Measurements from ENCODE around the gene DCPS.
"Not testable (repeated sequence)": the region's sequence is repeated elsewhere in the genome, so short reads cannot be mapped to it uniquely, and the experiment has no call there.

The DCPS gene

DNA sequence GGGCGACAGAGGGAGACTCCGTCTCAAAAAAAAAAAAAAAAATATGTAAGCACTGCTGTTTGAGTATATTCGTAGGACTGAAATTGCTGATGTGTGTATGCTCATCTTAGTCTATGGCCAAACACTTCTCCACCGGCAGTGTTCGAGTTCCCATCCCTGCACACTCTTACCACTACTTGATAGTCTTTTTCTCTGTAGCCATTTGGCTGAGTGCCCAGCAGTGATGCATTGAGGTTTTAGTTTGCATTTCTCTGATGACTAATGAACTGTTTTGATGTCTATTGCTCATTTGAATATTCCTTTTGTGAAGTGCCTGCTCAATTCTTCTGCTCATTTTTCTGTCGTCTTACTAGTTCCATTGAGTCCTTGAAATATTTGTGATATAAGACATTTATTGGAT, 19.0 kb upstream of the DCPS start:
- FAIRE-seq (peak; percentile 84), DNase-seq (ENCODE audit: low spot score) (peak; percentile 78)

DNA sequence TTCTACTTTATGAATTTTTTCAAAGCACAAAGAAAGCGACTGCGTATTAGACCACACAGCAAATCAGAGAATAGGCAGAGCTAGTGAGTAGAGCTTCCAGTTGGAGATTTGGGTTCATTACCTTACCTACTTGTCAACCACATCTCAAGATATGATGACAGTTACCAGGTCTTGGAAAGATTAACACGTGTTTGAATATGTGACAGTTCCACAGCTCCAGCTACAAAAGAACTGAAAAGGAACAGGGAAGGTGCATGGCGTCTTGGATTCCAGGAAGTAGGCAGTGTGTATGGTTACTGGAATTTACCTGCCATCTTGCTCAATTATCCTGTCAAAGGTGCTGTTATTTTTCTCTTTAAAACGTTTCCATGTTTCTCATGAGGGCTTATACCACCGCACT, 15.6 kb upstream of the DCPS start:
- FAIRE-seq (no peak), DNase-seq (ENCODE audit: low spot score) (no peak)

DNA sequence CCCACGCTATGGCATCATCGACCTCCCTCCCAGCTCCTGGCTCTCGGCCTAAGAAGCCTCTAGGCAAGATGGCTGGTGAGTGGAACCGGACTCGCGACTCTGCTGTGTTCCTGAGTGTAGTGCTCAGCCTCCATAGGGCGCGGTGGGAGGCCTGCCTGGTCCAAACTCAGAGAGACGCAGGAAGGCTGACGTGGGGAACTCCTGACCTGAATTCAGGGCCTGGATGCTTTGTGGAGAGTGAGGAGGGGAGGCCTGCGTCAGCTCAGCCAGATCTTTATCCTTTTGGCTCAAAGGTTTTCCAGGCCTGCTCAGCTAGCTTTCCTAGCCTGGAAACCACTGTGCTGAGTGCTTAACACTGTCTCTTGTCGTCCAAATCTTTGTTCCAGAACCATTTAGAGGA, 13.0 kb upstream of the DCPS start:
- no peak for FAIRE-seq
- no peak for DNase-seq (ENCODE audit: low spot score)

DNA sequence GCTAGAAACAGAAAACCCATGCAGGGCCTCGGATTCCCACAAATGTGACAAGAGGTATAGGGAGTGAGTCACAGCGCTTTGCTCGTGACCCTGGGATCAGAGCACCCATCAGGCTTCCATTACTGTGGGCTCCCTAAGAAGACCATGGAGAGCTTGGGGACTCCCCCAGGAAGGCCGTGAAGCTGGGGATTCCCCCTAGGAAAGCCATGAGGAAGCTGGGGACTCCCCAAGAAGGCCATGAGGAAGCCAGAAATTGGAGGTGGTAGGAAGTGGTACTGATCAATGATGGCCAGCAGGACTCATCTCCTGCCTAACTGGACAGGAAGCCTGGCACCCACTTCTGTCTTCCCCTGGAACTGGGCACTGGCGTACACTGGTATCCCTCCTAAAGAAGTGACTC, 10.1 kb upstream of the DCPS start:
- DNase-seq (ENCODE audit: low spot score): no peak
- no peak for FAIRE-seq

DNA sequence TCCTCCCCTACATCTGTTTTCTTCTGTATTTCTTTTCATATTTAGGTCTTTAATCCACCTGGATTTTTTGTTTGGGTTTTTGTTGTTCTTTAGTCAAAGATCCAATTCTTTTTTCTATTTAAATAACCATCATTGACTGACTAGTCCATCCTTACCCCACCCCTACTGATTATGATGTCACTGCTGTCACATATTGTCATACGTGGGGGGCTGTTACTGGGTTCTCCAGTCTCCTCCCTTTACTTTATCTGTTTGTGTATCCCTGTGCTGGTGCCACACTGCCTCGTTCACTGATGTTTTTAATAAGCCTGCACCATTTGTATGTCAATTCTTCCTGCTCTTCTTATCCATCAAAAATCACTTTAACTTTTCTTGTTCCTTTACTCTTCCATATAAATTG, 6.9 kb upstream of the DCPS start:
- FAIRE-seq (no peak), DNase-seq (ENCODE audit: low spot score) (no peak)

DNA sequence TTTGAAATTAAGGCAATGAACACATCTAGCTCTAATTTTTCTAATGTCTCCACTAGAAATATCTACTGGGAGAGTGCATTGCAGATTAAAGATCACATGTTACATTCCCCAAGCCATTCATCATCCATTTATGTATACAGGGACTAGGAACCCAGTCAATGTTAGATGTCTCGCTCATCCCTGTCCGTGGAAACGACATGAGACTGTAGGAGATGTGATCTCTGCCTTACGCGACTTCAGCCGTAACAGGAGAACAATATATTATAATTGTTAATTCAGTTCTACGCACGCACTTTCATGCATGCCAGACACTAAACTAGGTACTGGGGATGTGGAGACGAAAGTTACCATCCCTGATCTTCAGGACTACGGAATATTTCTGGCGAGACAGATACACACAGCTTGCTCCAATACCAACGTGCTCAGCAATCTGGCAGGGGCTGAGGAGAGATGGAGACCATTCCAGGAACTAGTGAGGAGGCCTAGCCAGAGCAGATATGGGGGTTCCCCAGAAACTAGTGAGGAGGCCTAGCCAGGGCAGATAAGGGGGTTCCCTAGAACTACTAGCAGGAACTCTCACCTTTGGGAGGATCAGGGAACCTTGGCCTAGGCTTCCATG, 706 bp downstream of the DCPS start:
- no peak for FAIRE-seq
- DNase-seq (ENCODE audit: low spot score): peak; percentile 6

DNA sequence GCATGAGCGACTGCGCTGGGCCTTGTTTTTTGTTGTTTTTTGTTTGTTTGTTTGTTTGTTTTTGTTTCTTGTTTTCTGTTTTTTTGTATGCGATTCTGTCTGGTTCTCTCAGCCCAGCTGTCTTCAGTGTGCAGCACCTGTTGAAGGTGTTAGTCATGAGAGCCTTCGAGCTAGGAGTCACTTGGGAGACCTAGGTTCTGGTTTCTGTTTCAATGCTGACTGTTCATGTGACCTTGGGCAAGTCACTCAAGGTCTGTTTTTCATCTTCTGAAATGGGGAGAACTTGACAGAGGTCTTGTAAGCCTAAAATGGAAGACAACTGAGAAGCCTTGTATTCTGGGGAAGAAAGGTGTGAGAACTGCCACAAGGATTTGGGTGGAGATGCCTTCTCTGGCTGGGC, 1.8 kb downstream of the DCPS start:
- DNase-seq (ENCODE audit: low spot score) (no peak), FAIRE-seq (no peak)

DNA sequence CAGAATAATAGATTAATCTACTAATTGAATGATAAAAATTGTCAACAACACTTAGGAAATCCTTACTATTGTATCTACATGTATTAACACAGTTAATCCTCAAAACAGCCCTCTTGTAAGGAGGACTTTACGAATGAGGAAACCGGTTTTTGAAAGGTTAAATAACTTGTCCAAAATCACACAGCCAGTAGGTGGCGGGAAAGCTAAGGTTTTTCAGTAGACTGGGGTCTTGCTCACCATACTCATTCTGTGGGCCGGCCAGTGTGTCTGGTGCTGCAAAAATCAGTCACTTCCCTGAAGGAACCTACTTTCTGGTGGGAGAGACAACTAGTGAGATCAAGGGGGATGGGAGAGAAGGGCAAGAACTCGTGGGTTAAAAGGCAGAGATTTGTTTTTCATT, 3.8 kb downstream of the DCPS start:
- FAIRE-seq (no peak), DNase-seq (ENCODE audit: low spot score) (no peak)

DNA sequence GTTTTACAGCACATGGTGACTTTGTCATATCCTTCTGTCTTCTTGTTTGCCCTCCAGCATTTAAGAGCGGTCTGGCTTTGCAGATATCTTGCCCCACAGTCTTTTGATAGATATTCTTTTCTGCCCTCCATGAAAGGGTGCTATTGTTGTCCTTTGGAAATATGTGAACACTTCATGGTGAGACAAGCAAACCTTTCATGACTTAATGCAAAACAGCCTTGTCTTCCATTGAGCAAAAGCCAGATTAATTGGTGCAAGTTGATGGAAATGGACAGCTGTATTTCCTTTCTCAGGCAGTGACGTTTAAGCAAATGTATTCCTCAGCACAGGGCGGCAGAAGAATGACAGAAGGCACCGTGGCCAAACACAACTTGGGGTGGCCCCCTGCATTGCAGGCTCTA, 4.4 kb downstream of the DCPS start:
- FAIRE-seq (no peak), DNase-seq (ENCODE audit: low spot score) (no peak)

DNA sequence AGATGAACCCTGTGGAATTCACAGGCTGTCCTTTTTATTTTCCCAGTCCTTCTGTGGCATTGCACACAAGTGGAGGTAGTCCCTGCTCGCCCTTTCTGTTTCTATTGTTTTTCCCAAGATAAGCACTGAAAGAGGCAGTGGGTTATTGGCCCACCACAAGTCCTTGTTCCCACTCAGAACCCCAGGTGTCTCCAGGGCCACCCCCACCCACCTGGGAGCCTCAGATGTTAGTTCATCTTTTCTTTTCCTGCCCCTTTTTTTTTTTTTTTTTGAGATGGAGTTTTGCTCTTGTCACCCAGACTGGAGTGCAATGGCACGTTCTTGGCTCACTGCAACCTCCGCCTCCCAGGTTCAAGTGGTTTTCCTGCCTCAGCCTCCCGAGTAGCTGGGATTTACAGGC, 4.9 kb downstream of the DCPS start:
- not testable (repeated sequence) for DNase-seq (ENCODE audit: low spot score); FAIRE-seq

DNA sequence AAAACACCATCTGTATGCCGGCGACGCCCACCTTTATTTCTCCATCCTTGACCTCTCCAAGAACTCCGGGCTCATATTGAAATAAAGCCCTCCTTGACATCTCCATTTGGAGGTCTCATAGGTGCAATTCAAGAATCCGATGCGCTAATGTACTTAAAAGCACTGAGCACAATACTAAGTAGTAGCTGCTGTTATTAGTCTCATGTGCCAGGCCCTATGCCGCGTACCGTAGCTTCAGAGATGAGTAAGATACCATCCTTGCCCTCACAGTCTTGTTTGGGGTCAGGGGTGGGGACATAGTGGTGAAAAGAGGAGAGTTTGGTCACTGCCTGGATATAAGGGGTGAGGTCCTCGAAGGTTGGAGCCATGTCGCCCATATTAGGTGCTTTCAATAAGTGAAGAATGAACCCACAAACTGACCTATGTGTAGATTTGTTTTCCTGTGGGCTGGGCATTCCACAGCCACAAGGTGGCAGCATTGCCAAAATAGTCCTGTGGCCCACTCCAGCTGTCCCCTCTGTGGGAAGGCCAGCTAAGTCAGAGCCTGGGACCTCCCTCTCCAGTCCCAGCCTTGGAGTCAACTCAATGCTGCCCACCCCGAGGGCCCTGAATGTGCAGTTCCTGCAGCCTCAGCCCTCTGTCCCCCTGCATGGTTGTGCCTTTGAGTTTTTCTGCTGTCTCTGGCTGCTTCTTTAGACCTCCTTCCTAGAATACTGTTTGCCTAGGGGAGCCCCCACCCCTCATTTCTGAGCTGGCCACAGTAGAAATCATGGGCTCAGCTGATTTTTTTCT, 6.5 kb downstream of the DCPS start:
- DNase-seq (ENCODE audit: low spot score): peak; percentile 39
- FAIRE-seq: no peak

DNA sequence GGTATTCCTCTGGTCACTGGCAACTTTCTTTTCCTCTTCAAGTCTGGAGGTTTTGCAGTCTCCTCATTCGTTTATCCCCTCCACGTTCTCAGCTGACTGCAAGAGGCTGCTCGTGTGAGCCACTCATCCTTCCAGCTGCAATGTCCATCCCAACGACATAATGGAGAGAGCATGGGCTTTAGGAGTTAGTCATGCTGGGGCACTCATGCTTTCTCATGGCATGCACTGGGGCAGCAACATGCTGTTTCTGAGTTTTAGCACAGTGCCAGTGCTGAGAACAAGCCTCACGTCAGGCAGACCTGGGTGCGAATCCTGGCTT, 7.1 kb downstream of the DCPS start:
- no peak for FAIRE-seq

DNA sequence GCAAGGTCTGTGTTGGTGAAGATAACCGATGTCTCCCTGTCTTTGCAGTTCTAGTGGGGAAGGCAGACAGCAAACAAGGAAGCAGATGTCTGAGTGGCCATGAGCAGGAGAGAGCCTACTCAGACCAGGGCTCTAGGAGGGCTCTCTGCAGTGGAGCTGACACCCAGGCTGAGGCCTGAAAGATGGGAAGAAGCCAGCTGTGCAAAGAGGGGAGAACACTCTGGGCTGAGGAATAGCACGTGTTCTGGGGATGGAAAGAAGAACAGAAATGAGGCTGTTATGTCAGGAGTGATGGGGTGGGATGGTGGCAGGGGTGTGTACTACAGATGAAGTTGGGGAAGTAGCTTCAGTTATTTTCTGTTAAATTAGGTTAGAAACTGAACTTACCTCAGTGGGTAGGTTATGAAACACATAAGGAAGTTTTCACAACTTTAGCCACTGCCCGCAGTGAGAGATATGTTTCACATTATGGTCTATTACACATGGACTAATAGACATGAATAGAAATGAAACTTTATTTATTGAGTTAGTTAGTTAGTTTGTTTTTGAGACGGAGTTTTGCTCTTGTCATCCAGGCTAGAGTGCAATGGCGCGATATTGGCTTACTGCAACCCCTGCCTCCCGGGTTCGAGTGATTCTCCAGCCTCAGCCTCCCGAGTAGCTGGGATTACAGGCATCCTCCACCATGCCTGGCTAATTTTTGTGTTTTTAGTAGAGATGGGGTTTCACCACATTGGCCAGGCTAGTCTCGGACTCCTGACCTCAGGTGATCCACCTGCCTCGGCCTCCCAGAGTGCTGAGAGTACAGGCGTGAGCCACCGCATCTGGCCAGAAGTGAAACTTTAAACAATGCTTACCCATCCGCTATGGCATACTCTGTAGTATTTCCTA, 7.8 kb downstream of the DCPS start:
- DNase-seq (ENCODE audit: low spot score): no peak
- no peak for FAIRE-seq

More for the DNA sequence above, 7.1 kb downstream of the DCPS start:
- DNase-seq (ENCODE audit: low spot score): no peak

DNA sequence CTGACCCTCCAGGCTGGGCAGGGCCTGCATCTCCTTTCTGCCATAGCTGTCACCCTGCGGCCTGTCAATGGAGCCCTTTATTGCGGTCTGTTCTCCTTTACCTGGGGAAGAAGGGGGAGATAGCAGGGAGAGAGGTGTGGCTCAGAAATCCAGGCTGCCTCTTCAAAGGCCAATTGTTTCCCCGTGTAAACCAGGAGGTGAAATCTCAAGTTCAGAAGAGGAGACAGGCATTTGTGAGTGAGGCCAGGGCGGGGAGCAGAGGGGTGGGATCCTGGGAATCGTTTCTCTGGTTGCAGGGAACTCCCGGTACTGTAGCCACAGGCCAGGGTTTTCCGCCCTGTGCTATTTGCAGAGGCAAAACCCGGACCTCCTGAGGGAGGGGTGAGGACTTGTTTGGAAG, 9.1 kb downstream of the DCPS start:
- no peak for FAIRE-seq
- no peak for DNase-seq (ENCODE audit: low spot score)

DNA sequence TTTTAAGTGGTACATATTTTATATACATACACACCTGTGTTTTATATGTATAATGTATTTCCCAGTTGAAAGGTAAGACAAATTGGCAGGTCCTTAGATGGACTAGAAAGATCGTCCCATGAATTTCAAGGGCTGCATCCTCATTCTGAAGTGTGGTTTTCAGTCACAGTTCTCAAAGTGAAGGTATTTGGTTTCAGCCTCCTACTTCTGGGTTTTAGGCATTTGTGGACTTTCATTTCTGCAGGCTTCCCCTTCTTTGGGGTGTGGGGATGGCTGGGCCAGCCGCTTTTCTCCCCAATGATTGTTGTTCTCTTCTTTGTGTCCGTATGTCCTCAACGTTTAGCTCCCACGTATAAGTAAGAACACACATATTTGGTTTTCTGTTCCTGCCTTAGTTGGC, 10.0 kb downstream of the DCPS start:
- DNase-seq (ENCODE audit: low spot score): no peak
- FAIRE-seq: no peak

DNA sequence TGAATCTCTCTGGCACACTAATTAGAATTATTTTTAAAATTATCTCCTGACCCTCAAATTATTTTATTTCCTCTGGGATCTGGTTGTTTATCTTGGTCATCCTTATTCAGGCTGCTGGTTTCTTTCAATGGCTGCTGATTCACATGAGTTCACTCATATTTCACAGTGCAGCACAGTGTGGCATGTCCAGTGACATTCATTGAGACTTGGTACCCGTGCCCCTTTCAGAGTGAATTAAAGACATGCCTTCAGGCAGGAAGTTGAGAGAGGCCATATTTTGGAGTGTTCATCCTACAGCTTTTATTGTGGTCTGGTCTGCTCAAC, 13.5 kb downstream of the DCPS start:
- no peak for DNase-seq (ENCODE audit: low spot score)
- no peak for FAIRE-seq

DNA sequence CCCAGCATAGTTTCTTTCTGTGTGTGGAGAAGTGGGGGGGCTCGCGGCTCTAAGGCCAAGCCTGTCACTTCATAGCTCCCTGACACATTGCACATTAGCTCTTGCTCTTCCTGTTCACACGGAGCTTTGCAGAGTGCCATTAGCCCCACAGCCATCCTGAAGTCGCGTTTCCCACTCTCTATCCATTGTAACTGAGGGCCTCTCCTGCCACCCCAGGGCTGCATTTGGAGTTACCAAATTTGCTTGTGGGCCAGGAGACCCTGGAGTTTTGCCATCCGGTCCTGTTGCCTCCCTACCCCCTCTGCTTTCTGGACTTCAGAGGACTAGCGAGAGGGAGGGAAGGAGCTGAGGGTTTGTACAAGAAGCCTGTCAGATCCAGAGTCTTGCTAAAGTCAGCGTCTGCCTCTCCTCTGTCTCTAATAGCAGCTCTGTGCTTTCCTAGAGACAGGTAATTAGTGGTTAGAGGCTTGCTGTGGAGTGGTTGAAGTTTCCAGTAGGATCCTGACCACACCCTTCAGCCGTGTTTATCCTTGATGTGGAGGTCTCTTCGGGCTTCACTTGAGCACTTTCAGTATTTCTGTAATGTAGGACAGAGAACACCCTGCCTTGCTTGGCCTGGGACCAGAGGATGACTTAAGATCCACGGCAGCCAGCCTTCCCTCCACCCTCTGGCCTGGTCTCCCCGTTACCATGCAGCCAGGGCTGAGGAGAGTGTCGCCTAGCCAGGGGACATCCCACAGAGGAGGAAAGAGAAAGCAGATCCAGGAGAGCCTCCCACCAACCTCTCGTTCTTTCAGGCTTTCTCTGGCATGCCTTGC, 14.1 kb downstream of the DCPS start:
- FAIRE-seq: no peak
- DNase-seq (ENCODE audit: low spot score): peak; percentile 61

DNA sequence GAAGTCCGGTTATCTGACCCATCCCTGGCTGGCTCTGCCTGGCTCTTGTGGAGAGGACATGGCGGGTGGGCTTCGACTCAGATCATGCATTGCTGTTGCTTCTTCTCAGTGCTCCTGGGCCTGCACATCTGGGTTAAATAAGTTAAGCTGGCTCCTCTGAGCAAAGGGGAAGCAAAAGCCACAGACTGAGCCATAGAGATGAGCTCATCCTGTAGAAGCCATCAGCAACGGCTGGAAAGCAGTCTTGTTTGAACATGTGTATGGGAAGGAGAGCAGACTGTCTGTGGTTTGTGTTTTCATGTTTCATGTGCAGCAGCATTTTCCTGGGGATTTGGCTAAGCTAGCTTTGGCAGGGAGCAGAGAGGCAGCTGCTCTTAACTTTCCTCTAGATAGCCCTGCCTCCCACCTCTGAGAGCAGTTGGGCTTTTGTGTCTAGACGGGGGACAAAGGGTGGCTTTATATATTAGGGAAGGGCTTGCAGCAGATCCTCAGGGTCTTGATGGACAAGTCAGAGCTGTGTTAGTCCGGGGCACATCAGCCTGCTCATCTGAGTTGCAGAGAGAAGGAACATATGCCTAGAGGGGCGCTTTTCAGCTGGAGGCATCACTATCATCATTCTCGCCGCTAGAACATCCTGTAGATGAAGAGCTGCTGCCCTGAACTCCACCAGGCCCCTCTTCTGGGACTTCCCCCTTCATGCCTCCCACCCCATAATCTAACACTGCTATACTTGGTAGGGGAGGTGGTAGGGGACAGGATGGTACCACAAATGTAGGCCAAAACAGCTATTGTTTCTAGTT, 14.9 kb downstream of the DCPS start:
- FAIRE-seq (peak; percentile 83), DNase-seq (ENCODE audit: low spot score) (peak; percentile 81)

DNA sequence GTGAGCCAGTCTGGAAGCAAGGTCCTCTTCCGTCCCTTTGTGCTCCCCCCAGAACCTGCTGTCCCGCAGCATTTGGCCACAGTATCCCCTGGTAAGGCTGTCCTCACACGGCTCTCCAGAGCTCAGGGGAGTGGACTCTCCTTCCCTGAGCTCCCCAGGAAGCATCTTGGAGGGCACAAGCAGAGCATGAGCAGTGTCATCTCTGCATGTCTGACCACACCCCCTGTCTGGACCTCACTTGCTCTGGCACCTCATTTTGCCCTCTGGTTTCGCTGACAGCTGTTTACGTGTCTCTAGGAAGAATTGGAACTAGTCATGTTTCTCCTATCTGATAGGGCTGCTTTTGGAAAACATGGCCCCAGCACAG, 15.5 kb downstream of the DCPS start:
- DNase-seq (ENCODE audit: low spot score) (no peak), FAIRE-seq (no peak)

DNA sequence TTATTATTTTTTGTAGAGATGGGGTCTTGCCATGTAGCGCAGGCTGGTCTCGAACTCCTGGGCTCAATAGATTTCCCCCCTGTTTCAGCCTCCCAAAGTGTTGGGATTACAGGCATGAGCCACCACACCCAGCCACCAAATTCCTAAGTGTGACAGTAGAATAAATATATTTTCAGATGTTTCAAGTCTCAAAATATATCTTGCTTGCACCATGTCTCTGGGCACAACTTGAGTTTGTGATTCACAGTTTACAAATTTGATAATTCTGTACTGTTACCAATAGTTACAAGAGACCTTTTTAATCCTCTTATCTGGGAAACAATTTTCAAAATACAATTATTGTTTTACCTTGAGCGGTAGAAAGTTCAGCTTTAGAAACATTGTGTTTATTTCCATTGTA, 19.1 kb downstream of the DCPS start:
- FAIRE-seq (no peak), DNase-seq (ENCODE audit: low spot score) (no peak)

Measured in RCC 7860 (cell line).